CD14-positive monocyte (primary cell): ENCODE data around the gene TENM3. TPM values are rescaled to one million over a fixed set of nuclear protein-coding genes. Genes with fewer than 3 reads are reported as not detected.

Experiments
- DNase-seq, 3 donors: peaks; one replicate each; pipeline ENCODE4 v3.0.0-alpha.2; 2011 to 2022
- H2AFZ ChIP-seq: 2 replicates; pipeline ENCODE4 v1.6.0; 2012; ENCODE audit warnings: mild to moderate bottlenecking, low read depth, low read length, inconsistent platforms; ENCODE audit not compliant: insufficient read depth, poor library complexity, severe bottlenecking
- H3K27ac ChIP-seq, 2 donors: 1 replicate in 1 of 2; 2 replicates in 1 of 2; pipeline ENCODE4 v1.5.1; 2012 to 2013; ENCODE audit warnings: low read length in 2 of 2, control low read depth in 1 of 2, inconsistent platforms in 1 of 2, low read depth in 1 of 2, mild to moderate bottlenecking in 1 of 2
- H3K27me3 ChIP-seq, 2 donors: one replicate each; pipeline versions ENCODE4 v1.6.0 to v1.6.1; 2011 to 2013; ENCODE audit warnings: low read length in 2 of 2; ENCODE audit not compliant: control insufficient read depth in 2 of 2, insufficient read depth in 2 of 2
- H3K36me3 ChIP-seq, 2 donors: replicated peaks in 1 of 2; 1 replicate in 1 of 2; 2 replicates in 1 of 2; pipeline versions ENCODE4 v1.5.1 to v1.6.1; 2012 to 2013; ENCODE audit warnings: low read length in 2 of 2, control low read depth in 1 of 2, inconsistent platforms in 1 of 2, mild to moderate bottlenecking in 1 of 2; ENCODE audit not compliant: insufficient read depth in 2 of 2, control insufficient read depth in 1 of 2
- H3K4me1 ChIP-seq, 2 donors: 1 replicate in 1 of 2; 2 replicates in 1 of 2; pipeline versions ENCODE4 v1.5.1 to v1.6.1; 2012 to 2013; ENCODE audit warnings: low read length in 2 of 2, control low read depth in 1 of 2, inconsistent platforms in 1 of 2, mild to moderate bottlenecking in 1 of 2, moderate library complexity in 1 of 2; ENCODE audit not compliant: insufficient read depth in 2 of 2, control insufficient read depth in 1 of 2
- H3K4me2 ChIP-seq: replicated peaks from 2 replicates; pipeline ENCODE3; 2012; ENCODE audit warnings: low read length, moderate library complexity, mild to moderate bottlenecking; ENCODE audit not compliant: poor library complexity, severe bottlenecking; ENCODE audit errors: extremely low read depth
- H3K4me3 ChIP-seq, 3 experiments: fragments of 200-600 bp in 1 of 3; sonication (generic) in 1 of 3; replicated peaks in 1 of 3; 1 replicate in 2 of 3; 2 replicates in 1 of 3; pipeline ENCODE4 v1.5.1; 2011 to 2013; ENCODE audit warnings: low read length in 3 of 3, mild to moderate bottlenecking in 3 of 3, control low read depth in 2 of 3, low read depth in 2 of 3, inconsistent platforms in 1 of 3, moderate library complexity in 1 of 3
- H3K79me2 ChIP-seq: 2 replicates; pipeline ENCODE4 v1.6.0; 2012; ENCODE audit warnings: mild to moderate bottlenecking, control low read depth, inconsistent platforms, low read length, moderate library complexity; ENCODE audit not compliant: insufficient read depth
- H3K9ac ChIP-seq: 2 replicates; pipeline ENCODE4 v1.6.0; 2017; ENCODE audit warnings: low read length, mild to moderate bottlenecking; ENCODE audit not compliant: insufficient read depth, poor library complexity, severe bottlenecking
- H3K9me3 ChIP-seq, 2 donors: replicated peaks in 1 of 2; 1 replicate in 1 of 2; 2 replicates in 1 of 2; pipeline versions ENCODE4 v1.5.1 to v1.6.1; 2012 to 2013; ENCODE audit warnings: low read length in 2 of 2, control low read depth in 1 of 2; ENCODE audit not compliant: control insufficient read depth in 1 of 2, insufficient read depth in 1 of 2
- H4K20me1 ChIP-seq: 2 replicates; pipeline ENCODE4 v1.6.0; 2012; ENCODE audit warnings: mild to moderate bottlenecking, low read length, control low read depth, moderate library complexity; ENCODE audit not compliant: insufficient read depth
- H3K27ac Mint-ChIP-seq, 7 donors: one replicate each; pipeline ENCODE4 v1.8.0; 2020; ENCODE audit warnings: mild to moderate bottlenecking in 7 of 7, mixed read lengths in 7 of 7, moderate library complexity in 6 of 7, inconsistent platforms in 2 of 7
- H3K27me3 Mint-ChIP-seq, 3 donors: one replicate each; pipeline ENCODE4 v1.8.0; 2021 to 2022; ENCODE audit warnings: low read depth in 3 of 3, mild to moderate bottlenecking in 3 of 3, mixed read lengths in 3 of 3, moderate library complexity in 3 of 3, inconsistent platforms in 1 of 3
- H3K36me3 Mint-ChIP-seq, 2 donors: one replicate each; pipeline ENCODE4 v1.8.0; 2020; ENCODE audit warnings: mixed read lengths in 2 of 2, inconsistent platforms in 1 of 2, mild to moderate bottlenecking in 1 of 2
- H3K4me1 Mint-ChIP-seq: one replicate; pipeline ENCODE4 v1.8.0; 2020; ENCODE audit warnings: mild to moderate bottlenecking, mixed read lengths
- H3K4me3 Mint-ChIP-seq, 2 donors: one replicate each; pipeline ENCODE4 v1.8.0; 2020; ENCODE audit warnings: mild to moderate bottlenecking in 2 of 2, mixed read lengths in 2 of 2, moderate library complexity in 1 of 2
- H3K9me3 Mint-ChIP-seq, 7 donors: one replicate each; pipeline ENCODE4 v1.8.0; 2020 to 2022; ENCODE audit warnings: mixed read lengths in 7 of 7, mild to moderate bottlenecking in 6 of 7, moderate library complexity in 6 of 7, inconsistent platforms in 2 of 7
- CTCF ChIP-seq: fragments of 200-600 bp; IDR thresholded peaks from one replicate; pipeline ENCODE4 v1.8.0; 2022; ENCODE audit warnings: antibody characterized with exemption, mild to moderate bottlenecking
- WGBS: methylation state at CpG from one replicate; pipeline ENCODE4 v1.1.5; 2013; ENCODE audit warnings: missing lambda C conversion rate; ENCODE audit not compliant: insufficient coverage; 5-methylcytosine and 5-hydroxymethylcytosine counted together
- intact Hi-C, 2 donors: fragments of 100-400 bp; cut with micrococcal nuclease; formaldehyde crosslinking; loops; one replicate each; pipeline versions ENCODE4 v1.15.0 to v1.15.1; 2023
- polyA plus RNA-seq, 3 donors: library from polyadenylated mRNA; depleted of rRNA in 1 of 3; unstranded in 2 of 3; stranded (reverse) in 1 of 3; fragments of 300-500 nt in 2 of 3; fragments of >200 nt in 1 of 3; fragmentation: Illumina TruSeq in 2 of 3; gene quantifications; 1 replicate in 2 of 3; 2 replicates in 1 of 3; pipeline ENCODE4 v1.2.3, GENCODE V29; 2012 to 2021

Gene TENM3
- polyA plus RNA-seq, 3 donors: not detected

- no peak for DNase-seq
- Histone ChIP-seq H3K79me2 (no peaks in the 10 kb centered on the region), H4K20me1 (no peaks in the 10 kb centered on the region), H3K9ac (no peak overlapping the region), H3K4me1 (no peaks in the 10 kb centered on the region), H3K27me3 (no peaks in the 10 kb centered on the region), H3K4me2 (no peak overlapping the region), H3K4me3 (no peak overlapping the region), H3K36me3 (no peaks in the 10 kb centered on the region), H3K9me3 (no peaks in the 10 kb centered on the region), H2AFZ (no peak overlapping the region), H3K27ac (no peak overlapping the region)
- 92% methylated on average over 10 of the region's 11 CpGs for WGBS
- Mint-ChIP-seq H3K27me3 (peaks cover 5 to 11% (median 8%) of the 10 kb centered on the region in 3 donors), H3K4me1 (peaks cover 3% of the 10 kb centered on the region), H3K36me3 (no peaks in the 10 kb centered on the region), H3K27ac (no peak overlapping the region), H3K9me3 (peaks cover 0 to 3% (median 1%) of the 10 kb centered on the region in 7 donors), H3K4me3 (no peak overlapping the region)
- intact Hi-C loops: no loop called here
- TF ChIP-seq CTCF: no peak
These were observed 599.0 kb downstream of the TENM3 start for GRCh38 chr4:182842104-182842600.

- TF ChIP-seq CTCF: no peak
- H3K79me2 ChIP-seq: no peaks in the 10 kb centered on the region
- H3K9ac ChIP-seq: no peak overlapping the region
- H3K4me3 ChIP-seq: no peak overlapping the region
- Mint-ChIP-seq H3K27ac (no peak overlapping the region), H3K4me1 (peaks cover 3% of the 10 kb centered on the region), H3K36me3 (no peaks in the 10 kb centered on the region), H3K4me3 (no peak overlapping the region), H3K27me3 (peaks cover 7 to 9% (median 8%) of the 10 kb centered on the region in 3 donors), H3K9me3 (peaks cover 0 to 3% (median 1%) of the 10 kb centered on the region in 7 donors)
- no peaks in the 10 kb centered on the region for H3K27me3 ChIP-seq
- intact Hi-C loops: no loop called here
- no peaks in the 10 kb centered on the region for H4K20me1 ChIP-seq
- no peak overlapping the region for H3K4me2 ChIP-seq
- DNase-seq: no peak
- no peak overlapping the region for H2AFZ ChIP-seq
- no peaks in the 10 kb centered on the region for H3K36me3 ChIP-seq
- no peaks in the 10 kb centered on the region for H3K9me3 ChIP-seq
- H3K27ac ChIP-seq: no peak overlapping the region
- no peaks in the 10 kb centered on the region for H3K4me1 ChIP-seq
- 57% methylated on average over 13 of the region's 17 CpGs for WGBS
These were observed 599.7 kb downstream of the TENM3 start for GRCh38 chr4:182842759-182843390.
